K562 (cell line): ENCODE results near the gene EPO. TPM values are rescaled to one million over a fixed set of nuclear protein-coding genes. Genes with fewer than 3 reads are reported as not detected.

Source experiments
- ARID4B ChIP-seq: sonication (generic); formaldehyde crosslinking; IDR thresholded peaks from 2 replicates; pipeline ENCODE4 v1.8.0; 2022; ENCODE audit warnings: mild to moderate bottlenecking, missing genetic modification reagents
- ATF7 ChIP-seq: fragments of 450-650 bp; IDR thresholded peaks from 2 replicates; pipeline ENCODE4 v1.7.1; 2014; ENCODE audit warnings: mild to moderate bottlenecking, moderate library complexity
- HCFC1 ChIP-seq: IDR thresholded peaks from 2 replicates; pipeline ENCODE4 v1.6.1; 2012; ENCODE audit warnings: low read depth, low read length, improper control_type of control experiment
- HMGN3 ChIP-seq: IDR thresholded peaks from 2 replicates; pipeline ENCODE4 v1.6.1; 2011; ENCODE audit warnings: borderline replicate concordance, low read depth, mild to moderate bottlenecking, mixed read lengths, low read length; ENCODE audit not compliant: insufficient read length; ENCODE audit errors: extremely low read depth
- MITF ChIP-seq: IDR thresholded peaks from 2 replicates; pipeline ENCODE4 v1.6.1; 2014; ENCODE audit warnings: antibody characterized with exemption
- RBM22 ChIP-seq: fragments of 200-400 bp; formaldehyde crosslinking; IDR thresholded peaks from 2 replicates; pipeline ENCODE4 v1.6.1; 2018; ENCODE audit warnings: low read length, low read depth; ENCODE audit not compliant: poor library complexity, severe bottlenecking
- REST ChIP-seq, 2 experiments: fragments of 450-650 bp; formaldehyde crosslinking in 1 of 2; IDR thresholded peaks; 2 replicates each; pipeline versions ENCODE4 v1.4.0 to v1.6.1; 2014 to 2020; ENCODE audit warnings: mild to moderate bottlenecking in 2 of 2, borderline replicate concordance in 1 of 2, low read depth in 1 of 2
- SREBF1 ChIP-seq: fragments of 150-350 bp; IDR thresholded peaks from 2 replicates; pipeline ENCODE4 v1.6.1; 2014; ENCODE audit warnings: antibody characterized with exemption, low read depth, low read length, borderline replicate concordance
- TAF1 ChIP-seq: IDR thresholded peaks from 2 replicates; pipeline ENCODE4 v1.6.1; 2011; ENCODE audit warnings: mild to moderate bottlenecking, low read length, moderate library complexity; ENCODE audit not compliant: insufficient read depth, control insufficient read depth, severe bottlenecking; ENCODE audit errors: extremely low read depth
- TEAD2 ChIP-seq: fragments of 450-650 bp; IDR thresholded peaks from 2 replicates; pipeline ENCODE4 v1.6.1; 2016; ENCODE audit warnings: missing genetic modification characterization, control low read depth, missing compliant biosample characterization
- ZNF184 ChIP-seq: sonication (generic); formaldehyde crosslinking; IDR thresholded peaks from 2 replicates; pipeline ENCODE4 v1.5.0; 2020; ENCODE audit warnings: missing genetic modification reagents
- ZNF584 ChIP-seq: fragments of 200-800 bp; sonication (Bioruptor generic); IDR thresholded peaks from 2 replicates; pipeline ENCODE4 v1.6.1; 2016; ENCODE audit warnings: low read depth, mild to moderate bottlenecking, missing genetic modification characterization, missing compliant biosample characterization
- ZSCAN29 ChIP-seq: fragments of 450-650 bp; IDR thresholded peaks from 2 replicates; pipeline ENCODE4 v1.6.1; 2017
- polyA plus RNA-seq, 8 experiments: library from polyadenylated mRNA; depleted of rRNA in 4 of 8; stranded (reverse) in 5 of 8; unstranded in 3 of 8; fragments of >200 nt; fragmentation: Nextera tagmentation in 2 of 8; fragmentation: Illumina TruSeq in 1 of 8; extraction: Ambion mirVana in 2 of 8; extraction: Trizol in 1 of 8; gene quantifications; 2 replicates each; pipeline versions ENCODE4 v1.2.1 to v1.2.3, GENCODE V29; 2011 to 2014; ENCODE audit warnings: inconsistent platforms in 1 of 8, missing spikeins in 1 of 8
- total RNA-seq, 7 experiments: library from RNA; depleted of rRNA in 6 of 7; stranded (reverse); fragments of >200 nt in 6 of 7; fragmentation: Illumina TruSeq in 2 of 7; extraction: Trizol in 2 of 7; gene quantifications; 2 replicates each; pipeline versions ENCODE4 v1.2.1 to v1.2.3, GENCODE V29; 2011 to 2021; ENCODE audit warnings: low replicate concordance in 1 of 7

The EPO gene
- total and polyA plus RNA-seq, 9 of the 15 experiments (the other 6 are each of a cell fraction or from before 2014, with no cell fraction given), result 0.06 to 0.41 (median 0.07) TPM; not detected in 6

- TF ChIP-seq RBM22 (peak; percentile 68), TAF1 (peak; percentile 76), HMGN3 (peak; percentile 73), MITF (peak; percentile 85), ZNF184 (CRISPR knock-in tag) (no peak), ATF7 (peak; percentile 100), ZSCAN29 (0 out of 2 replicates have a peak, but pooled peaks have one; percentile 32), ZNF584 (0 out of 2 replicates have a peak, but pooled peaks have one; percentile 7), HCFC1 (peak; percentile 56), ARID4B (CRISPR knock-in tag) (peak; percentile 47), TEAD2 (tag) (no peak), SREBF1 (peak; percentile 96), REST (IDR thresholded peaks at IDR 0.05; ENCODE audit: borderline replicate concordance) (peak; percentile 95), REST (CRISPR knock-in tag; IDR thresholded peaks at IDR 0.05; ENCODE audit: low read depth) (peak; percentile 87; the same call in 1 of the 2 replicates)
These were observed 46.8 kb upstream of the EPO start, which contains the start of gene GNB2 (continued) for GRCh38 chr7:100673302-100673941.
